Measurements from ENCODE around the gene PPIF.

The PPIF gene

DNA sequence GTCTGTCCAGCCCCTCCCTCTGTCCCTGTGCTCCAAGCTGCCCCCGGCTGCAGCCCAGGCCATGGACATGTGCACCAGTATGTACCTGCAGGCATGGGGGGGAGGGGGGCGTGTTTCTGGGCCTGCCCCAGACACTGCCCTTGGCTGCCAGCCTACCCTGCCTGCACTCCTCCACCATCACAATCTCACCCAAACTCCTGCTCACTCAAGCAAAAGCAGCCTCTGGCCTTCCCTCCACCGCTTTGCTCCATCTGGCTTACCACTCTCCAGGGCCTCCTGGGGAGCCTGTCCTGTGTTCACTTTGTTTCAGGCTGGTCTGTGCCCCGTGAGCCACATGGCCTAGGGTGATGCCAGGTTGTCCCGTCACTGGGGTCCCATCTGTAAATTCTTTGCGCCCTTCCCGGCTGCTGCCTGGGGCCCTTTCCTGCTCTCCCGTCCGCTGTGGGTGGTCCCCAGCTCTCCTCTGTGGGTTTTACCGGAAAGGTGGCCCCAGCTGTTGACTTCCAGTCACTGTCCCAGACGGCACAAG lies 33.3 kb upstream of the PPIF start:
- DNase-seq = no peak

DNA sequence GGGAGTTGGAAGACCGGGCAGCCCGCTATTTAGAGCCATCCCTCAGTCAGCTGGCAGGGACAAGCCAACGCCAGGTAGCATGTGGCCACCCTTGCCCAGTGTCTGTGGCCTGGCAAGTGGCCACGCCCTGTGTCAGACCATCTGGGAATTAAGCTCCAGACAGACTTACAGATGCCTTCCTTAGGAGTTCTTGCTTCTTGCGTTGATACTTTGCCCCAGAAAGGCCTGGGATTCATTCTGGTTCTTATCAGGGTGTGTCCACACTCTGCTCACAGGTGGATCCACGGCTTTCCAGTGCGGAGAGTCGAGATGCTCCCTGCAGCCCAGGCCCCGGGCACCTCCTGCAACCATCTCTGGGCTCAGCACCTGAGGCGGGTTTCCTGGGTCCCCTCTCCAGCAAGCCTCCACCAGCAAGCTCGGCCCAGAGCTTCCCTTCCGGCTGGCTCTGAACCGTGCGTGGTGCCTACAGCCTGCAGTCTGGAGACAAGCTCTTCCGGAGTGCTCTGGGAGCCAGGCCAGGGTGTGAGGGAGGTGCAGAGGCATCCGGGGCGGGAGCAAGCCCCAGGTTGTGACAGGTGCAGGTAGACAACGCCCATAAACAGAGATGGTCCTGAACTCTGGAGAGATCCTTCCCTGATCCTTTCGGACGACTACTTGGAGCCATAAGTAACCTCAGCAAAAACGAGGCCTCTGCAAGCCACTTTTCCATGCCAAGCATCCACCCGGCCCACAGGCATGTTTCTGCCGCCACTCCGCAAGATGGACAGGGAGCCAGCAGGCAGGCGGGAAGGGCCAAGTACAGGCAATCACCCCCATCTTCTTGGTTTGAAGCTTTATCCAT lies 32.3 kb upstream of the PPIF start:
- no peak for DNase-seq

DNA sequence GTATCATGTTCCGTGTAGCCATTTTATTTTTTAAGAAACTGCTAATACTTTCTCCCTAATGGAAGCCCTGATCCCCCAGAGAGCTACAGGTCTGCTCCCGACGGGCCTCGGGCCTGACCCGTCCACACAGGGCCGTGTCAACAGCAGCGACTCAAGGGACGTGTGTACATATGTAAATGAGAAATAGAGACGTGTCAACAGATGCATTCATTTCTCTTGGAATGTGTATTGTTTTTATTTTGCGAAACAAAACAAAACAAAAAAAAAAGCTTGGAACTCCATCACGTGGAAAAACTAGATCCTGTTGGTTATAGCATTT lies 31.7 kb upstream of the PPIF start:
- DNase-seq = no peak

DNA sequence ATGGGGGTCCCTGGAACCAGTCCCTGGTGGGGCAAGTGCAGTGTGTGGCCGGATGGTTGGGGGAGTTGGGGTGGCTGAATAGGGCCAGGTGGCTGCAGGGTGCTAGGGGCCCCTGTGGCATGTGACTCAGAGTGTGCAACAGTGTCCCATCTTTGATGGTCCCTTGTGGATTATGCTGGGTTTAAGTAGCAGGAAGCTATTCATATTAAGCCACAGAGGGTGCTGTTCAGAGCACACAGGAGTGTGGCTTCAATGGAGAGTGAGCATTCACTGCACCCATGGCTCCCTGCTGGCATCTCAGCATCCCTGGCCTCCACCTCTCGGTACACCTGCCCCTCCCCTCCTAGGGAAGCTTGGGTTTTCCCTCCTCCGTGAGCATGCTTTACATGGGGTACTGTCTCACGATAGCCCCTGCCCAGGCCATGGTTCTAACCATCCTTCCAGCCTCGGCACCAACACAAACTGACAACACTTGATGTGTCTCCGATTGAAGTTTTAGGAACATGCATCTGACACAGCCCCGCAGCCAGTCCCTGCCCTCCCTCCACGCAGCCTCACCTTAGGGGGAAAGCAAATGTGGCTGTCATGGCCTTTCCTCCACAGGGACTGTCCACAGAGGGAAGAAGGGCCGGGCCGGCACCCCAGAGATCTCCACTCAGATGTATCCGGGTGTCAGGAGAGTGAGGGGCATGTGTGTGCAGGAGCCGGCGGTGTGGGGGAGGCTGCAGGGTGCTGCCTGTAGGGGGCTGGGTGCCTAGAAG lies 30.4 kb upstream of the PPIF start:
- DNase-seq = no peak

DNA sequence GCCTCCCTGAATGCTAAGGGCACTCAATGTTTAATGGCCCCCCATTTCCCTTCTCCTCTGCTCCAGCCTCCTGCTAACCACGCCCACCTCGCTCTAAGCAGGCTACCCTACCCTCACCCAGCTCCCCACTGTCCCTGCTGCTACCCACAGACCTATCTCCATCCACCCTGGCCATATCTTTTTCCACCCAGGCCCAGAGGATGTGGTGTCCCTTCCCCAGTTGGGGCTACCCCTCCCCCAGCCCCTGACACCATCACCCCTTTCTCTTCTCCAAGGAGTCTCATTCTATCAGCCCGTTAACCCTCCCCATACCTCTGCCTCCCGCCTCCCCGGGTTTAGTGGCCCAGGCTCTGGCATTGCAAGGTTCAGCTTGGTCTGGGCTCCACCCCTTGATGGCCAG lies 28.9 kb upstream of the PPIF start:
- DNase-seq = no peak

DNA sequence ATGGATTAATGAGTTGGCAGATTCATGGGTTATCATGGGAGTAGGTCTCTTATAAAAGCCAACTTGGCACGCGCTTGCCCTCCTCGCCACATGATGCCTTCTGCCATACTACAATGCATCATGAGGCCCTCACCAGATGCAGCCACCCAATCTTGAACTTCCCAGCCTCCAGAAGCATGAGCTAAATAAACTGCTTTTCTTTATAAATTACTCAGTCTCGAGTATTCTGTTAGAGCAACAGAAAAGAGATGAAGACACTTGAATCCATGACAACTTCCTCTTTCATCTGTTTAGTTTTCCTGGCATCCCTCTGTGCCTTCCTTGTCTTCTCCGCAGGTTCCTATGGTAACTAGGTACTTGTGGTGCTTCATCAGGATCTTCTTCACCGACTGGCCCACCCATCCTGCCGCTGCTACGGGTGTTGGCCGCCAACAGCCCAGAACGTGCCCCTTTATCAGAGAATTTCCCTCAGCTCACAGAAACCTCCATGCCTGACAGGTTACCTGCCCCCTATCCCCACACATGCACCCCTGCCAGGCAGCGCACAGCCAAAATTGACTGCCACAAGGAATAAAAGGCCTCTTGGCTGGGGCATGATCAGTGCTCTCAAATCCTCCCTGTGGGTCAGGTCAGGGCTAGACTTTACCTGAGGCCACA lies 28.0 kb upstream of the PPIF start:
- no peak for DNase-seq

DNA sequence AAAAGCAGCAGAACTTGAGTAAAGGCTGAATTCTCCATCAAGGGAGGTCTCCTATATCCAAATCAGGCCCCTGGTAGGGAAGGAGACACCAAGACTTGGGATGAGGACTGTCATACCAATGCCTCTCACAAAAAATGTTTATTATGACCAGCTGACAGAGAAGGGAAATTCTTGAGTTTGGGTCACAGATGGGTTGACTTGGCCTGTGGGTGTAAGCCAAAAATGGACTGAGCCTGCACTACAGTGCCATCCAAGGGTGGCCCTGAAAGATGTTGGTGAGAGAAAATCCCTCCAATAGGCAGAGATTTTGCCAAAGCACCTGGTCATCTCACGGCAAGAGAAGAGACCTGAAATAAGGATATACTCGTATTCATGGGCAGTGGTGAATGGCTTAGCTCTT lies 27.0 kb upstream of the PPIF start:
- DNase-seq = no peak

DNA sequence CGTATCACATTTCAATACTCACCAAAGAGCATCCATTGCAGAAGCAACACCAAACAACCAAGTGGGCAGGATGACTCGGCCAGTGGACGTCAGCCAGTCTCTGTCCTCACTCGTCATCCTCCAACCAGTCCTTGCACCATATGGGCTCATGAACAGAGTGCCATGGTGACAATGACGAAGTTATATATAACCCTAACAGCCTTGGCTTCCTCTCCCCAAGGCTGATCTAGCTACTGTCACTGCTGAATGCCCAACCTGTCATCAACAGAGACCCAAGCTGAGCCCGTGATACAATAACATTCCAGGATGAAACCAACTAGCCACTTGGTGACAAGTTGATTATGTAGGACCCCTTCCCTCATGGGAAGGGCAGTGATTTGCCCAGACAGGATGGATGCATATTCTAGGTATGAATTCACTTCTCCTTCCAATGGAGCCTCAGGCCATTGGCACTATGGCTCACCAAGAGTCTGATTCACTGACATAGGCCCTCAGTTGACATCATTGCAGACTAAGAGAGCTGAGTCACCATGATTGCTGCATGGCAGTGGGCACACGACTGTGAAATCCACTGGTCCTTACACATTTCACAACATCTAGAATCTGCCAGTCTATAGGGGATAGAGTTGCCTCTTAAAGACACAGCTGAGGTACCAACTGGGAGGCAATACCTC lies 26.3 kb upstream of the PPIF start:
- no peak for DNase-seq

DNA sequence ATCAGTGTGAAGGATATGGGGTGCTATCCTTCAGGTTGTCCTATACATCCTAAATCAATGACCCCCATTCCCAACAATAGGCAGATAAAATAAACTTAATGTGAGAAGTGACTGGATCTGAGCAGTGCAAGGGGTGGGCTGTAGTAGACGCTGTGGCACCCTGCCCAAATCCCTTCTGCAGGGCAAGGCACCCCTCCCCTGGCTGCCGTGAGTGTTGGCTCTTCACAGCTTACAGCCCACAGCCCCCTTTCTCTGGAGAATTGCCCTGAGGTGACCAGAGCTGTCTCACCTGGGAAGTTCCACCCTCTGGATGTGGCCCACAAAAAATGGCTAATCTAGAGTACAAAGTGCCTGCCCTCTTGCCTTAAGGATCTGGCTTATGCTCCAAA lies 25.8 kb upstream of the PPIF start:
- no peak for DNase-seq

DNA sequence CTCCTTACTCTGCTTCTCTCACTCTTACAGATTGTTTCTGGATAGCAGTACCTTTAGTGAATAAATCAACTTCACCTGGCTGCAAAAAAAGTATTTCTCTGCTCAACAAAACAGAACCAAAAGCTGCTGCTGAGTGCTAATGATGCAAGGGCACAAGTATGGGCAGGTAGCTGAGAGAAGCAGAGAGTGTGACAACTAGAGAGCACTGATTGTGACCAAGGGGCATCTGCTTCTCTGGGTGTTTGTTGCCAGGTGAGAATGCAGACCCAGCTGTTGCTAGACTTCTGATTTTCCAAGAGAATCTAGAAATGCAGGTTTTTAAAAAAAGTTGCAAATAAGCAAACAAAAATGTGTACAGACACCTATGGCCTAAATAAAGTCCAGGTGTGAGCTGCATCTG lies 25.3 kb upstream of the PPIF start:
- DNase-seq = no peak

DNA sequence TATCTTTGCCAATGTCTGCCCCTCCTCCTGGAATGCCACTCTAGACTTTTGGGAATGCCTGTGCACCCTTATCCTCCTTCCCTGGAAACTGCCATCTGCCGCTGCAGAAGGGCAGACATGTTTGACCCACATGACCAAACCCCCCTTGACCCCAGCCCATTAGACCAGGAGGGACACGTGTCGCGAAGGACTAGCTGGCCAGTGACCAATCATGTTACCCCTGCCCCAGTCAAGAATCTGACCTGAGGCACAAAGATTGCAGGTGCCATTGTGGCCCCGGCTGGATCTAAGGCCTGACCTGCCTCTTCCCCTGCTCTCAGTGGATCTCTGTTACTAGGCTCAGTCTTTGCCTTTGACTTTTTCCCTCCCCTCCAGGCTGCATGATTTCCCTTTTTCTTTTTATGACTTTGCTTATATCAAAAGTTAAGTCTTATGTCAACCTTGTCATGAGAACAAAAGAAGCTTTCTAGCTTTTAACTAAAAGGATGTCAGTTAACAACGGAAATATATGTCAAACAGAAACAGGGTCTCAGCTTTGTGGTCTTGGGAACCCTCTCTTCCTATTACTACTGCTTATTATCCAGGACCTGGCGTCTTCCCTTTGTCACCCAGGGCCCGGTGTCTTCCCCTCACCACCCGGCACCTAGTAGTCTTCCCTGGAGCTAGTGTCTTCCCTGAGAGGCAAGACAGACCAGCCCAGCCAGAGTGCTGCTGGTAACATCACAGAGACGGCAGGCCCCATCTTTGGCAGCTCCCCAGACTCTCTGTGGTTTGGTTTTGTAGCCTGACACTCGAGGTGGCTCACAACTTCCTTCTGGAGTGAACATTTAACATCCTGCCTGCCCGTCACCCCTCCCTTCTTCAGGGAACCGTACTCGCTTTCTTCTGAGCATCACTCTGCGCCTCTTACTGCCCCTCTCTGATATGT lies 24.4 kb upstream of the PPIF start:
- DNase-seq = peak; percentile 92

DNA sequence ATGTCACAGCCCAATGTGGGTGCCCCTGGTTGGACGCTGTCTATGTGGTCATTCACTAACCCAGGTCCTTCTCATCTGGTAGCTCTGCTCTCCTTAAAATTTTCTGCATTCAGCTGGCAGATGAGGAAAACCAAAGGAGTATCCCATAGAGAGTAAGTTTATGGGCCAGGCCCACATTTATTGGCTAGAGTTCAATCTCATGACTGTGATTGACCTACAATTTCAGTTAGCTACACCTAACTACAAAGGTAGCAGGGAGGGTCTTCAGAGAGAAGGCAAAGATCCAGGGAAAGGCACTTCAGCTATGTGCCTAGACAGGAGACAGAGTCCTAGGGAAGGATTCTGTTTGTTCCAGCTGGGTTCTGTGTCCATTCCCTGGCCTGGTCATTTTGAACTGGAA lies 23.7 kb upstream of the PPIF start:
- DNase-seq = no peak

DNA sequence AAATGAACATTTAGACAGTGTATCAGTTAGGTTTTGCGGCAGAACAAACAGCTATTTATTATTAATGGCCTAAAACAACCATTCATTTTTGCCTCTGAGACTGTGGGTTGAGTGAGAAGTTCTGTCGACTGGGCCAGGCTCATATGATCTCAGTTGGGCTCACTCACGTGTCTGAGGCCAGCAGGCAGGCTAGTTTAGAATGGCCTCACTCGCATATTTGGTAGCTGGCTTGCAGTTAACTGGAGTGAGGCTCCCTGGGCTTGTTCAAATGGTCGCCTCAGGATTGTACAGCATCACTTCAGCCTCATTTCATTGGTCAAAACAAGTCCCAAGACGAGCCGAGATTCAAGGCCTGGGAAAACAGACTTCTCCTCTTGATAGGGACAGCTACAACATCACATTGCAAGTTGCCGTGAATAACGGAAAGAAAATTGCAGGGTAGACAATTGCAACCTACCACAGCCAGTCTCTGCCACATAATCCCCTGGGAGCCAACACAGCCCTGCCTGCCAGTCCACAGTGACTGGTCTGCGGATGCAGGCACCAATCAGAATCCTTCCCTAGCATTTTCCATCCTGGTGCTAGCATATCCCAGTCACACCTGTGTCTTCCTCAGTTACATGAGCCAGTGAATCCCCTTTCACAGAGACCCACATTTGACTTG lies 23.1 kb upstream of the PPIF start:
- no peak for DNase-seq

DNA sequence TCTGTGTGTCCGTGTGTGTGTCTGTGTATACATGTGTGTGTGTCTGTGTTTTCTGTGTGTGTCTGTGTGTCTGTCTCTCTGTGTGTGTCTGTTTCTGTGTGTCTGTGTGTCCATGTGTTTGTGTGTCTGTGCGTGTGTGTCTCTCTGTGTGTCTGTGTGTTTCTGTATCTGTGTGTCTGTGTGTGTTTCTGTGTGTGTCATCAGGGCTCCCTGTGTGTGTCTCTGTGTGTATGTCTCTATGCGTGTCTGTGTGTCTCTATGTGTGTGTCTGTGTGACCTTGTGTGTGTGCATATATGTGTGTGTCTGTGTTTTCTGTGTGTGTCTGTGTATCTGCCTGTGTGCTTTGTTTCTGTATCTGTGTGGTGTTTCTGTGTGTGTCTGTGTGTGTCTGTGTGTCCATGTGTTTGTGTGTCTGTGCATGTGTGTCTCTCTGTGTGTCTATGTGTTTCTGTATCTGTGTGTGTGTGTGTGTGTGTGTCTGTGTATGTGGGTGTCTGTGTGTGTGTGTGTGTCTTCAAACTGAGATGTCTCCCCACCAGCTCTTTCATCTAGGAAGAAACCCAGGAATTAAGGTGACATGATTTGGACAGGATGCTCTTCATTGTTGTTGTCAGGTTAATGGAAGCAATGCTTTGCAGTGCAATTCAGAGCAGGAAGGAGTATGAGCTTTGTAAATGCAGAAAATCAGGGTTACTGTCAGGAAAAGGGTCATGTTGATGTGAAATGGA lies 20.7 kb upstream of the PPIF start:
- DNase-seq = no peak

DNA sequence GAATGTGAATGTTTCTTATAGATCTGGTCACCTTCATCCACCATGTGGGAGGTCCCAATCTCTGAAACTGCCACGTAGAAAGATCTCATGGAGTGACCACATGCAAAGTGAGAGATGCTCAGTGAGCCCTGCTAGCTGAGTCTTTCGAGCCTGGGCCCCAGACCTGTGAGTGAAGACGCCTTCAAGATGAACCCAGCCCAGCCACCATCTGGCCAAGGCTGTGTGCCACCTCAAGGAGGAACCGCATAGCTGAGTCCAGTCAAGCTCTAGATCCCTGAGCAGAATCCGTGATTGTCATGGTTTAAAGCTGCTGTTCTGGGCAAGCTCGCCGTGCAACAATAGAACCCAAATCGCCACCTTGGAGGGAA lies 20.2 kb upstream of the PPIF start:
- no peak for DNase-seq

DNA sequence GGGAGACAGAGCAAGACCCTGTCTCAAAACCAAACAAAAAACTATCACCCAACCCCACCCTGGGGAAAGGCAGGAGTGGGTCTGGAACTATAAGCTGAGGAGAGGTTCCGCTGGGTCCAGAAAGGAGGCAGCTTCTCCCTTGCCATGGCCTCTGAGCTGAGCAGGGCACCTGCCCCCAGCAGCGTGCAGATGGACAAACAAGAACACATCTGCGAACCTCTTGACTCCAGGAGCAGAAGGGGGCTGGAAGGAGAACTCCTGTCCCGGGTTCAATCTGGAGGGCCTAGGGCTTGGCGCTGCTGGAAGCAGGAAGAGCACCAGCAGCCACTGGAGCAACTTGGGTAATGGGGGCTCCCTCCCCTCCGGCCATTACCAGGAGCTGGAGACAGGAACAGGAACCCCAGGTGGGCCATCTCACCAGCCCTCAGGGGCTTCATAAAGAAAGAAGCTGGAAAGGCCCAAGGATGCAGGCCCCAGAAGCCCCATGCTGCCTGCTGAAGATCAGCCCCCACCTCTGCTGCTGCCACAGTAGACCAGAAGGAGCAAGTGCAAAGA lies 19.0 kb upstream of the PPIF start:
- no peak for DNase-seq

DNA sequence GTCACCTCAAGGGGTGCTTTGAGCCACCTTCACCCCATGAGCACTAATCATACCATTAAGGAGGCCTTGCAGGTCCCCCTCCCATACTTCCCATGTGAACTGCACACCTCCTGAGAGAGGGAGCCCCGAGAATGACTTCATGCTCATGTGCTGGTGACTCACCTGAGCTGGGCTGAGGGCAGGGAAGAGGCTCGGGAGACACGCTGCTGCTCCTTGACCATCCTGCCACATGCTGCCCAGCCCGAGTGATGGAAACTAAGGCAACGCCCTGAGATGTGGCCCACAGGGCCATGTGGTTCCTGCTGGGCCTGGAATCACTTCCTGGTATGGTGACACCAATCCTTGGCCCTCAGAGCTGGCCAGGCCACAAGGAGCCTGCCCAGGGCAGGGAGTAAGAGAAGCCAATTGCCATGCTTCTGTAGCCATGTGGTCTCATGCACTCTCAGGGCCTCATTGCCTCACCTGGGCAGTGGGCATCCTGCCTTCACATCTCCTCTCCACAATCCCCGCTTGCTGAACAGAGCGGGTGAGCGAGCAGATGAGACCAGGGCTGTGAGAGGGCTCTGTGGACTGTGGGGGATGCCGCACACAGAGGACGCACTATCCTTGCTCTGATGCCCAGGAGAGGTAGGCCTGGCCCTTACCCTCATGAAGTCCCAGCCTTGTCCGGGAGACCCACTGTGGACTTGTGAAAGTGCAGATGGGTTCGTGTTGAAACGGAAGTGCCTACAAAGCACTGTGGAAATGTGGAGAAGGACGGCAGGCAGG lies 18.3 kb upstream of the PPIF start:
- DNase-seq = no peak

DNA sequence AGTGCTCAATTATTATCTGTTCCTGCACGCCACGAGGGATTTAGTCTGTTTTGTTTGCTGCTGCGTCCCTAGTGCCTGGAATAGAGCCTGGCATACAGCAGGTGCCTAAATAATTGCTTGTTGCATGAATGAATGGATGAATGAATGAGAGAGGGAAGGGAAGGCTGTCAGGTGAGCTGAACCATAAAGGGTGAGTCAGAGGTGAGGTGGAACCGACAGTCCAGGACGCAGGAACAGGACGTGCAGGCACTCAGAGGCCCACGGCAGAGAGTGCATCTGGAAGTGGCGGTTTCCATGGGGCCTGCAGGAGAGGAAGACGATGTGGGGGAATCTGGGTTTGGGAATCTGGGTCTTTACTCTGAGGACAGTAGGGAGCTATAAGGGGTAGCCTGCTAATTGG lies 17.7 kb upstream of the PPIF start:
- DNase-seq = no peak

DNA sequence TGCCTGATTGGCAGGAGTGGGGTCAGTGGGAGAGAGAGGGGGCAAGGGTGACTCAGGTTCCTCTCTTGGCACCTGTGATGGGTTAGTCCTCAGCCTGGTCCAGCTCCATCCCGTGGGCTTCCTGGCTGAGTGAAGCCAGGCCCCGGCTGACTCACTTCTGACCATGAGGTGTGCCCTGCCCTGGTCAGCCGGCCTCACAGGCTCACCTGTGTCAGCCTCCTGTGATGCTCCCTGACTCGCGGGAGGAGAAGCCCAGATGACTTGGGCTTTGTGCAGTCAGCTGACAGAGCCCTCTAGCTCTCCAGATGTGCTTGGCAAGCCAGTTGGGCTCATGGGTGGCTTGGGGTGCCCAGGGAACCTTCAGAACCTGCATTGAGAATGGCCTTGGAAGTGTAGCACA lies 16.0 kb upstream of the PPIF start:
- no peak for DNase-seq

DNA sequence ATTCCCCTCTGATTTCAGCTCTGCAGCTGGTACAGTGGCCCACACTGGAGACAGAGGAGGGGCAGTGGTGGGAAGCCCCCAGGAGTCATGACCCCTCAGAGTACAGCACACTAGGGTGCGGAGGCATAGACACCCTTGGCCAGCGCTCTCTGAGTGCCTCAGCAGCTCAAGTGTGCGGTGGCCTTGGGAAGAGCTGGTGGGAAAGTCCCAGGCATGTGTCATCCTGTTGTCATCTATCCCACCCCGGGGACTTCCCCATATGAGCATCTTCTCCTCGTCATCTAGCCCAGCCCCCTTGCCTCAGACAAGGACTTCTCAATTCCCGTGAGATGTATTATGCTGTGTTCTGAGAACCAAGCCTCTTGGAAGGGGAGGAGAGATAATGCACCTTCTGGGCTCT lies 15.6 kb upstream of the PPIF start:
- no peak for DNase-seq
